OCI-LY3 (cell line): ENCODE data around the gene SERPING1.

Source experiments
- CTCF ChIP-seq: fragments of 200-600, 300-600 bp; sonication (generic); IDR thresholded peaks from 2 replicates; pipeline ENCODE4 v1.5.1; 2014; ENCODE audit warnings: antibody characterized with exemption, low read length, low read depth
- EZH2phosphoT487 ChIP-seq: fragments of 200-600 bp; shearing (Covaris generic); IDR thresholded peaks from 2 replicates; pipeline ENCODE4 v1.6.1; 2018; ENCODE audit warnings: antibody characterized with exemption, mixed run types, low read depth

- TF ChIP-seq CTCF (no peak), EZH2phosphoT487 (no peak)
Observed at GRCh38 chr11:57556041-57556440, 41.4 kb upstream of the SERPING1 start.
